Astrocyte (in vitro differentiated cells and primary cell): ENCODE data around the gene ENG.

Experiments used
- CTCF ChIP-seq: IDR thresholded peaks from 2 replicates; pipeline ENCODE4 v1.5.1; 2011; ENCODE audit warnings: low read depth, mild to moderate bottlenecking, inconsistent platforms, low read length, moderate library complexity; ENCODE audit not compliant: insufficient read depth
- EZH2 ChIP-seq: IDR thresholded peaks from 2 replicates; pipeline ENCODE4 v1.6.1; 2012; ENCODE audit warnings: mild to moderate bottlenecking, low read length, inconsistent platforms; ENCODE audit not compliant: insufficient read depth

- TF ChIP-seq EZH2: no peak
- no peak for TF ChIP-seq CTCF
Observed at GRCh38 chr9:127871531-127871930, 17.1 kb upstream of the ENG start.
